ENCODE data around the gene FAM89B.
"Not testable (repeated sequence)": the region's sequence is repeated elsewhere in the genome, so short reads cannot be mapped to it uniquely, and the experiment has no call there.

DNA sequence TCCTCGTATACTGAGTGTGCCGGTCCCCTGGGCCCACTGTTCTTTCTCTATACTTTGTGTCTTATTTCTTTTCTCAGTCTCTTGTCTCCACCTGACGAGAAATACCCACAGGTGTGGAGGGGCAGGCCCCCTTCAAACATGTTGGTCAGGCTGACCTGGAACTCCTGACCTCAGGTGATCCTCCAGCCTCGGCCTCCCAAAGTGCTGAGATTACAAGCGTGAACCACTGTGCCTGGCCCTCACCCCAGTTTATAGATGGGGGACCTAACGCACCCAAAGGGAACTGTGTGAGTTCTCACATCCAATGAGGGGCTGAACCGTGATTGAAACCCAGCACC lies 48.7 kb upstream of the FAM89B start:
- not testable (repeated sequence) for TF ChIP-seq EZH2 (IDR thresholded peaks at IDR 0.05; ENCODE audit: borderline replicate concordance, insufficient read depth, low read depth, low read length, poor library complexity, severe bottlenecking); CTCF (IDR thresholded peaks at IDR 0.05)
